CD4-positive, alpha-beta T cell treated with Interleukin-12 subunit alpha and Interleukin-12 subunit beta, for 1 hour (primary cell): ENCODE measurements around the gene KIRREL3.

Source experiments
- DNase-seq: peaks from one replicate; pipeline ENCODE4 v3.0.0-alpha.2; 2020

The KIRREL3 gene

GRCh38 chr11:126863294-126863997 is 137.1 kb downstream of the KIRREL3 start:
- DNase-seq, result no peak

- DNase-seq, result peak; percentile 0
These were observed 137.8 kb downstream of the KIRREL3 start for GRCh38 chr11:126862664-126863243.

GRCh38 chr11:126861796-126862459 is 138.6 kb downstream of the KIRREL3 start:
- no peak for DNase-seq

GRCh38 chr11:126857860-126858808 is 142.4 kb downstream of the KIRREL3 start:
- no peak for DNase-seq

GRCh38 chr11:126855536-126855935 is 145.0 kb downstream of the KIRREL3 start:
- no peak for DNase-seq

- DNase-seq, result no peak
These were observed 146.8 kb downstream of the KIRREL3 start for GRCh38 chr11:126853732-126854131.

- DNase-seq, result no peak
These were observed 155.8 kb downstream of the KIRREL3 start for GRCh38 chr11:126844789-126845188.

GRCh38 chr11:126843096-126843495 is 157.5 kb downstream of the KIRREL3 start:
- DNase-seq, result no peak

- no peak for DNase-seq
These were observed 158.6 kb downstream of the KIRREL3 start for GRCh38 chr11:126841999-126842398.

- DNase-seq, result no peak
These were observed 159.6 kb downstream of the KIRREL3 start for GRCh38 chr11:126840975-126841374.

GRCh38 chr11:126840201-126840886 is 160.2 kb downstream of the KIRREL3 start:
- DNase-seq, result no peak

GRCh38 chr11:126839496-126839895 is 161.1 kb downstream of the KIRREL3 start:
- DNase-seq, result no peak

GRCh38 chr11:126838779-126839178 is 161.8 kb downstream of the KIRREL3 start:
- DNase-seq, result no peak

GRCh38 chr11:126837581-126837980 is 163.0 kb downstream of the KIRREL3 start:
- DNase-seq, result no peak

- DNase-seq, result no peak
These were observed 166.0 kb downstream of the KIRREL3 start for GRCh38 chr11:126834573-126834972.

- DNase-seq, result no peak
These were observed 166.4 kb downstream of the KIRREL3 start for GRCh38 chr11:126834149-126834548.

GRCh38 chr11:126833065-126833464 is 167.5 kb downstream of the KIRREL3 start:
- DNase-seq, result no peak

GRCh38 chr11:126832387-126832786 is 168.2 kb downstream of the KIRREL3 start:
- DNase-seq, result no peak

- no peak for DNase-seq
These were observed 170.3 kb downstream of the KIRREL3 start for GRCh38 chr11:126830216-126830806.

GRCh38 chr11:126829716-126830115 is 170.9 kb downstream of the KIRREL3 start:
- DNase-seq, result no peak

- no peak for DNase-seq
These were observed 176.4 kb downstream of the KIRREL3 start for GRCh38 chr11:126824035-126824607.

GRCh38 chr11:126823274-126823673 is 177.3 kb downstream of the KIRREL3 start:
- no peak for DNase-seq
